Central memory CD8-positive, alpha-beta T cell (primary cell): ENCODE results near the gene PRKAR1B.
A peak's percentile ranks its signal among the peaks of the same experiment; 100 is the strongest.

Experiments used
- ATAC-seq: fragments of 150-1000 bp; cut with Tn5 transposase; replicated peaks from 2 replicates; pipeline ENCODE4 v1.10.0; 2022; ENCODE audit warnings: mild to moderate bottlenecking, moderate FRiP score, moderate number of reproducible peaks; ENCODE audit not compliant: poor library complexity, severe bottlenecking; ENCODE audit errors: extremely low read depth
- DNase-seq, 2 donors: peaks; one replicate each; pipeline ENCODE4 v3.0.0; 2021; ENCODE audit warnings: low spot score in 2 of 2
- H3K27ac Mint-ChIP-seq: one replicate; pipeline ENCODE4 v1.8.0; 2022; ENCODE audit warnings: low read depth, mild to moderate bottlenecking, moderate library complexity, mixed read lengths
- H3K27me3 Mint-ChIP-seq: one replicate; pipeline ENCODE4 v1.8.0; 2022; ENCODE audit warnings: mixed read lengths
- H3K36me3 Mint-ChIP-seq: one replicate; pipeline ENCODE4 v1.8.0; 2022; ENCODE audit warnings: mild to moderate bottlenecking, moderate library complexity, mixed read lengths; ENCODE audit not compliant: insufficient read depth
- H3K4me1 Mint-ChIP-seq: one replicate; pipeline ENCODE4 v1.8.0; 2022; ENCODE audit warnings: mixed read lengths
- H3K4me3 Mint-ChIP-seq: one replicate; pipeline ENCODE4 v1.8.0; 2022; ENCODE audit warnings: mild to moderate bottlenecking, moderate library complexity, mixed read lengths
- H3K9me3 Mint-ChIP-seq: one replicate; pipeline ENCODE4 v1.8.0; 2022; ENCODE audit warnings: mixed read lengths

The PRKAR1B gene

DNA sequence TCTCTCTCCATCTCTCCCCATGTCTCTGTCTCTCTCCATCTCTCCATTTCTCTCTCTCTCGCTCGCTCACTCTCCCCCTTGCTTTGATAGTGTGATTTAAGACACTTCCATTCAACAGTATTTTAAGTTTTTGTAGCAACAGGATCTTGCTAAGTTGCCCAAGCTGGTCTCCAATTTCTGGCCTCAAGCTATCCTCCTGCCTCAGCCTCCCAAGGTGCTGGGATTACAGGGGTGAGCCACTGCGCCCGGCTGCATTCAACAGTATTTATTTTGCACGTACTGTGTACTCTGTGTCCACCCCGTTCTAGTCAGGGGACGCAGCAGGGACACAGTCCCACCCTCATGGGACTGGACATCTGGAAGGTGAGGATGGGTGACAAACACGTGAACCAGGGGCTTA is 193.0 kb downstream of the PRKAR1B start:
- no peaks in the 10 kb centered on the region for H3K9me3 Mint-ChIP-seq
- ATAC-seq (no peak), DNase-seq (no peak)
- H3K4me1 Mint-ChIP-seq = no peaks in the 10 kb centered on the region
- peaks cover 1% of the 10 kb centered on the region for H3K36me3 Mint-ChIP-seq
- H3K27me3 Mint-ChIP-seq = peaks cover 11% of the 10 kb centered on the region
- H3K27ac Mint-ChIP-seq = no peak overlapping the region
- H3K4me3 Mint-ChIP-seq = no peak overlapping the region

GRCh38 chr7:533266-533665 is 193.8 kb downstream of the PRKAR1B start:
- no peak for DNase-seq
- H3K36me3 Mint-ChIP-seq = peaks cover 1% of the 10 kb centered on the region
- H3K4me3 Mint-ChIP-seq = no peak overlapping the region
- peaks cover 11% of the 10 kb centered on the region for H3K27me3 Mint-ChIP-seq
- no peak overlapping the region for H3K27ac Mint-ChIP-seq
- no peaks in the 10 kb centered on the region for H3K4me1 Mint-ChIP-seq
- H3K9me3 Mint-ChIP-seq = no peaks in the 10 kb centered on the region
- no peak for ATAC-seq

- no peaks in the 10 kb centered on the region for H3K9me3 Mint-ChIP-seq
- no peak overlapping the region for H3K4me3 Mint-ChIP-seq
- peaks cover 11% of the 10 kb centered on the region for H3K27me3 Mint-ChIP-seq
- DNase-seq (no peak), ATAC-seq (no peak)
- H3K4me1 Mint-ChIP-seq = no peaks in the 10 kb centered on the region
- peaks cover 1% of the 10 kb centered on the region for H3K36me3 Mint-ChIP-seq
- no peak overlapping the region for H3K27ac Mint-ChIP-seq
These were observed 194.5 kb downstream of the PRKAR1B start for GRCh38 chr7:532379-533143.

DNA sequence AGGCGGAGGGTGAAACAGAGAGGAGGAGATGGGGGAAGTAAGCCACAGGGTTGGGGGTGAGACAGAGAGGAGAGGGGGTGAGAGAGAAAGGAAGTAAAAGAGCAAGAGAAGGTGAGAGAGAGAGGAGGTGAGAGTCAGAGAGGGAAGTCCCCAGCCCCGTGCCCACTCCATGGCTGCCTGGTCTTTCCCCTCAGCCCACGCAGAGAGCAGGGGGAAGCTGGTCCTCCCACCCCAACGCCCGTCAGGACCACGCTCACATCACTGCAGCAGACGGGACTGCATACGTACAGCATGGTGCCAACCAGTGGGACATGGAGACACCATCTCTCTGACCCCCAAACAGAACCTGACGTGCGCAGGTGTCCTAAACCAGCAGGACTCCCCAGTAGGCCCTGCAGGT is 195.3 kb downstream of the PRKAR1B start:
- peak; percentile 54 for ATAC-seq
- Mint-ChIP-seq H3K27me3 (peaks cover 11% of the 10 kb centered on the region), H3K4me1 (no peaks in the 10 kb centered on the region), H3K4me3 (no peak overlapping the region), H3K36me3 (peaks cover 1% of the 10 kb centered on the region), H3K9me3 (no peaks in the 10 kb centered on the region), H3K27ac (no peak overlapping the region)
- DNase-seq = no peak

DNA sequence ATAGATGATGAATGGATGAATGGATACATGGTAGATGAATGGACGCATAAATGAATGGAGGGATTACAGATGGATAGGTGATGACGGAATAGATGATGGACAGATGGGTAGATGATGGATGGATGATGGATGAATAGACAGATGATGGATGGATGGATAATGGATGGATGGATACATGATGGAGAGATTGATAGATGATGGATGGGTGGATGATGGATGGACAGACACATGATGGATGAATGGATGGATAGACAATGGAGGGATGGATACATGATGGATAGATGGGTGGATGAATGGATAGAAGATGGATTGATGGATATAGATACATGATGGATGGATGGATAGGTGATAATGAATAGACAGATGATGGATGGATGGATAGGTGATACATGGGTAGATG is 198.6 kb downstream of the PRKAR1B start:
- H3K36me3 Mint-ChIP-seq = no peaks in the 10 kb centered on the region
- H3K27me3 Mint-ChIP-seq = no peaks in the 10 kb centered on the region
- no peak overlapping the region for H3K27ac Mint-ChIP-seq
- no peaks in the 10 kb centered on the region for H3K4me1 Mint-ChIP-seq
- H3K9me3 Mint-ChIP-seq = no peaks in the 10 kb centered on the region
- ATAC-seq (no peak), DNase-seq (no peak)
- H3K4me3 Mint-ChIP-seq = no peak overlapping the region

DNA sequence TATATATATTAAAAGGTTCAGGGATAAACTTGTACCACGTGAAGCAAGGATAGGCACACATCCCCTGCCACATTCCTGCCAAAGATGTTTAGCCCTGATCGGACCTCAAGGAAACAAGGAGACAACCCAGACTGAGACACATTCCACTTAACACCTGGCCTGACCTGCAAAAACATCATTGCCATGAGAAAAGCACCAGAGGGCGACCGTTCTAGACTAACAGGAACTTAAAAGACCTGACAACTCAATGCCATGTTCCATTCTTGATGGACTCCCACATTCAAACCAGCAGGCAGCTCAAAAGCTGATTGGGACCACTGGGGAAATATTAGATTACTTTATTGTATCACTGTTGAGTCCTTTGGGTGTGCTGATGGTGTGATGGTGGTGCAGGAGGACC is 199.4 kb downstream of the PRKAR1B start:
- no peaks in the 10 kb centered on the region for H3K9me3 Mint-ChIP-seq

GRCh38 chr7:526460-527034 is 200.5 kb downstream of the PRKAR1B start:
- Mint-ChIP-seq H3K4me3 (no peak overlapping the region), H3K4me1 (no peaks in the 10 kb centered on the region), H3K9me3 (no peaks in the 10 kb centered on the region), H3K27me3 (peaks cover under 1% of the 10 kb centered on the region), H3K36me3 (peaks cover 1% of the 10 kb centered on the region), H3K27ac (no peak overlapping the region)
- ATAC-seq (no peak), DNase-seq (no peak)

More for the DNA sequence above, 199.4 kb downstream of the PRKAR1B start:
- no peaks in the 10 kb centered on the region for H3K4me1 Mint-ChIP-seq
- H3K36me3 Mint-ChIP-seq = no peaks in the 10 kb centered on the region
- no peaks in the 10 kb centered on the region for H3K27me3 Mint-ChIP-seq
- no peak for DNase-seq
- H3K4me3 Mint-ChIP-seq = no peak overlapping the region
- no peak for ATAC-seq
- H3K27ac Mint-ChIP-seq = no peak overlapping the region

GRCh38 chr7:525740-526139 is 201.3 kb downstream of the PRKAR1B start:
- peaks cover 8% of the 10 kb centered on the region for H3K27me3 Mint-ChIP-seq

DNA sequence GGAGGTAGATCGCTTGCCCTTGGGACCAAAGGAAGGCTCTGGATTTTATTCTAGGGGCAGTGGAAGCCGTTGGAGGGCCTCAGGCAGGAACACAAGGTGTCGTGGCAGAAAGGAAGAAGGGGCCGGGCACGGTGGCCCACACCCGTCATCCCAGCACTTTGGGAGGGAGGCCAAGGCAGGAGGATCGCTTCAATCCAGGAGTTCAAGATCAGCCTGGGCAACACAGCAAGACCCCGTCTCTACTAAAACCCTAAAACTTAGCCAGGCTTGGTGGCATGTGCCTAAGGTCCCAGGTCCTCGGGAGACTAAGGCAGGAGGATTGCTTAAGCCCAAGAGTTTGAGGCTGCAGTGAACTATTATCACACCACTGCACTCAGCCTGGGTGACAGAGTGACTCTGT is 202.3 kb downstream of the PRKAR1B start:
- Mint-ChIP-seq H3K36me3 (peaks cover 1% of the 10 kb centered on the region), H3K4me1 (no peaks in the 10 kb centered on the region), H3K27me3 (peaks cover 9% of the 10 kb centered on the region), H3K4me3 (no peak overlapping the region), H3K9me3 (no peaks in the 10 kb centered on the region), H3K27ac (no peak overlapping the region)
- ATAC-seq (no peak), DNase-seq (no peak)

More at GRCh38 chr7:525740-526139, 201.3 kb downstream of the PRKAR1B start:
- no peak overlapping the region for H3K4me3 Mint-ChIP-seq
- peaks cover 1% of the 10 kb centered on the region for H3K36me3 Mint-ChIP-seq
- no peak for DNase-seq
- no peaks in the 10 kb centered on the region for H3K4me1 Mint-ChIP-seq
- no peaks in the 10 kb centered on the region for H3K9me3 Mint-ChIP-seq
- H3K27ac Mint-ChIP-seq = no peak overlapping the region
- no peak for ATAC-seq

GRCh38 chr7:523347-524336 is 203.4 kb downstream of the PRKAR1B start:
- no peak overlapping the region for H3K27ac Mint-ChIP-seq
- DNase-seq (no peak), ATAC-seq (no peak)
- H3K36me3 Mint-ChIP-seq = peaks cover 1% of the 10 kb centered on the region
- H3K9me3 Mint-ChIP-seq = no peaks in the 10 kb centered on the region
- peaks cover 9% of the 10 kb centered on the region for H3K27me3 Mint-ChIP-seq
- peaks cover 2% of the 10 kb centered on the region for H3K4me1 Mint-ChIP-seq
- no peak overlapping the region for H3K4me3 Mint-ChIP-seq

DNA sequence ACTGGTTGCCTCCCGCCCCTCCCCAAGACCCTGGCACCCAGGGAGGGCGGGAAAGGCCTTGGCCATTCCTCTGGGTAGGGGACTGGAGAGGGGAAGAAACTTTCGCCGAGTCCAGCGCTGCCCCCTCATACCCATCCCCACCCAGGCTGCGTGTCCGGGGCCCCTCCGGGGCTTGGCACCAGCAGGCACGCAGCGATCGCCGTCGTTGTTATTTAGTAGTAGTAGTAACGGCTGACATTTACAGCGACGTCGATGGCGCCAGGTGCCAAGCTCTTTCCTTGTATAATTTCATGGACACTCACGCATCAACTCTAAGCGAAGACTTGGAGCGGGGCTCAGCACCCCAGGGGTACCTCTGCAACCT is 204.1 kb downstream of the PRKAR1B start:
- H3K4me1 Mint-ChIP-seq = peaks cover 7% of the 10 kb centered on the region
- H3K27me3 Mint-ChIP-seq = peaks cover 16% of the 10 kb centered on the region
- no peak for ATAC-seq
- H3K27ac Mint-ChIP-seq = no peak overlapping the region
- peaks cover 1% of the 10 kb centered on the region for H3K36me3 Mint-ChIP-seq
- DNase-seq = no peak
- no peak overlapping the region for H3K4me3 Mint-ChIP-seq
- no peaks in the 10 kb centered on the region for H3K9me3 Mint-ChIP-seq

GRCh38 chr7:522071-522950 is 204.8 kb downstream of the PRKAR1B start:
- H3K27ac Mint-ChIP-seq = no peak overlapping the region

More at GRCh38 chr7:522071-522950, 204.8 kb downstream of the PRKAR1B start:
- ATAC-seq = no peak
- Mint-ChIP-seq H3K9me3 (no peaks in the 10 kb centered on the region), H3K36me3 (peaks cover 1% of the 10 kb centered on the region), H3K27me3 (peaks cover 20% of the 10 kb centered on the region), H3K4me1 (peaks cover 11% of the 10 kb centered on the region), H3K4me3 (peak overlapping the region; percentile 60)
- no peak for DNase-seq
